Activated B cell treated with CpG ODN at 0.5 μM for 24 hours (primary cell): ENCODE measurements around the gene VAT1. TPM values are rescaled to one million over a fixed set of nuclear protein-coding genes. Genes with fewer than 3 reads are reported as not detected.
A peak's percentile ranks its signal among the peaks of the same experiment; 100 is the strongest.

Experiments
- ATAC-seq: fragments of 200-7000 bp; cut with Tn5 transposase; one replicate; pipeline ENCODE4 v1.10.0; 2021; ENCODE audit warnings: low read depth, mild to moderate bottlenecking, moderate library complexity
- CTCF ChIA-PET: fragments of 350-600 bp; sonication (Branson Sonifier 250); formaldehyde crosslinking; loops from one replicate; lab custom pipeline; 2021; ENCODE audit warnings: antibody characterized with exemption; lab: Charles Lee
- POLR2A ChIA-PET: fragments of 350-600 bp; sonication (Branson Sonifier 250); formaldehyde crosslinking; loops from one replicate; lab custom pipeline; 2021; ENCODE audit warnings: antibody characterized with exemption; lab: Charles Lee
- DNase-seq: peaks from one replicate; pipeline ENCODE4 v3.0.0; 2022
- H3K27ac Mint-ChIP-seq: one replicate; pipeline ENCODE4 v1.8.0; 2020; ENCODE audit warnings: mixed read lengths
- H3K27me3 Mint-ChIP-seq: one replicate; pipeline ENCODE4 v1.8.0; 2021; ENCODE audit warnings: mixed read lengths
- H3K36me3 Mint-ChIP-seq: one replicate; pipeline ENCODE4 v1.8.0; 2021; ENCODE audit warnings: low read depth, mixed read lengths
- H3K4me1 Mint-ChIP-seq: one replicate; pipeline ENCODE4 v1.8.0; 2021; ENCODE audit warnings: mixed read lengths
- H3K4me3 Mint-ChIP-seq: one replicate; pipeline ENCODE4 v1.8.0; 2020; ENCODE audit warnings: mild to moderate bottlenecking, mixed read lengths
- H3K9me3 Mint-ChIP-seq: one replicate; pipeline ENCODE4 v1.8.0; 2020; ENCODE audit warnings: mixed read lengths
- intact Hi-C: fragments of 100-400 bp; cut with micrococcal nuclease; formaldehyde crosslinking; loops from one replicate; pipeline ENCODE4 v1.15.1; 2024
- total RNA-seq: library from RNA; stranded (reverse); gene quantifications from 2 replicates; pipeline ENCODE4 v1.2.3, GENCODE V29; 2022
- TF ChIP-seq, protein P1 (sequence below): fragments of 200-600 bp; IDR thresholded peaks from one replicate; pipeline ENCODE4 v1.8.0; 2022; ENCODE audit warnings: antibody characterized with exemption, mild to moderate bottlenecking

Gene VAT1
- total RNA-seq, 1 donor from 2014 or later = 34.4 TPM

DNA sequence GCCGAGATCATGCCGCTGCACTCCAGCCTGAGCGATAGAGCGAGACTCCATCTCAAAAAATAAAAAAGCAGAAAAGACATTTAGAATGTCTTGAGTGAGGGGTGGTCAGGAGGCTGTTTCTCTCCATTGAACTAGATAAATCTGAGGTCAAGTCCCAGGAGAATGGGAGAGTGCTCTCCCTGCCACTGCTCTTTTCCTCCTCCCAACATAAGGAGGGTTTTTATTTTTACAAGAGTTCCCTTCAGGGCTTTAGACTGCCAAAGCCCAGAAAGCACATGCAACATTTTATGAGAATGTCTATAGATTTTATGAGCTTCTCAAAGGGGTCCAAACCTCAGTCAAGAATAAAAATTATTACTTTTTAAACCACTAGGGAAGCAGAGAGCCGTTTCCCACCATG is 4.4 kb upstream of the VAT1 start:
- H3K27me3 Mint-ChIP-seq = no peaks in the 10 kb centered on the region
- ChIA-PET POLR2A (interaction anchor here (1.1 to 3.8 kb wide), 3 partner anchors 29 to 289 kb away, joined by 3 to 53 read pairs (median 4); partner anchors contain the start of genes RPL27 and TMEM106A), CTCF (no interaction called here)
- ATAC-seq (no peak), DNase-seq (no peak)
- H3K4me1 Mint-ChIP-seq = peaks cover 18% of the 10 kb centered on the region
- TF ChIP-seq, protein P1, sequence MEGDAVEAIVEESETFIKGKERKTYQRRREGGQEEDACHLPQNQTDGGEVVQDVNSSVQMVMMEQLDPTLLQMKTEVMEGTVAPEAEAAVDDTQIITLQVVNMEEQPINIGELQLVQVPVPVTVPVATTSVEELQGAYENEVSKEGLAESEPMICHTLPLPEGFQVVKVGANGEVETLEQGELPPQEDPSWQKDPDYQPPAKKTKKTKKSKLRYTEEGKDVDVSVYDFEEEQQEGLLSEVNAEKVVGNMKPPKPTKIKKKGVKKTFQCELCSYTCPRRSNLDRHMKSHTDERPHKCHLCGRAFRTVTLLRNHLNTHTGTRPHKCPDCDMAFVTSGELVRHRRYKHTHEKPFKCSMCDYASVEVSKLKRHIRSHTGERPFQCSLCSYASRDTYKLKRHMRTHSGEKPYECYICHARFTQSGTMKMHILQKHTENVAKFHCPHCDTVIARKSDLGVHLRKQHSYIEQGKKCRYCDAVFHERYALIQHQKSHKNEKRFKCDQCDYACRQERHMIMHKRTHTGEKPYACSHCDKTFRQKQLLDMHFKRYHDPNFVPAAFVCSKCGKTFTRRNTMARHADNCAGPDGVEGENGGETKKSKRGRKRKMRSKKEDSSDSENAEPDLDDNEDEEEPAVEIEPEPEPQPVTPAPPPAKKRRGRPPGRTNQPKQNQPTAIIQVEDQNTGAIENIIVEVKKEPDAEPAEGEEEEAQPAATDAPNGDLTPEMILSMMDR = no peak
- no peaks in the 10 kb centered on the region for H3K9me3 Mint-ChIP-seq
- peak overlapping the region; percentile 38 for H3K4me3 Mint-ChIP-seq
- intact Hi-C loops = no loop called here
- peaks cover 5% of the 10 kb centered on the region for H3K36me3 Mint-ChIP-seq
- H3K27ac Mint-ChIP-seq = peak overlapping the region; percentile 50

DNA sequence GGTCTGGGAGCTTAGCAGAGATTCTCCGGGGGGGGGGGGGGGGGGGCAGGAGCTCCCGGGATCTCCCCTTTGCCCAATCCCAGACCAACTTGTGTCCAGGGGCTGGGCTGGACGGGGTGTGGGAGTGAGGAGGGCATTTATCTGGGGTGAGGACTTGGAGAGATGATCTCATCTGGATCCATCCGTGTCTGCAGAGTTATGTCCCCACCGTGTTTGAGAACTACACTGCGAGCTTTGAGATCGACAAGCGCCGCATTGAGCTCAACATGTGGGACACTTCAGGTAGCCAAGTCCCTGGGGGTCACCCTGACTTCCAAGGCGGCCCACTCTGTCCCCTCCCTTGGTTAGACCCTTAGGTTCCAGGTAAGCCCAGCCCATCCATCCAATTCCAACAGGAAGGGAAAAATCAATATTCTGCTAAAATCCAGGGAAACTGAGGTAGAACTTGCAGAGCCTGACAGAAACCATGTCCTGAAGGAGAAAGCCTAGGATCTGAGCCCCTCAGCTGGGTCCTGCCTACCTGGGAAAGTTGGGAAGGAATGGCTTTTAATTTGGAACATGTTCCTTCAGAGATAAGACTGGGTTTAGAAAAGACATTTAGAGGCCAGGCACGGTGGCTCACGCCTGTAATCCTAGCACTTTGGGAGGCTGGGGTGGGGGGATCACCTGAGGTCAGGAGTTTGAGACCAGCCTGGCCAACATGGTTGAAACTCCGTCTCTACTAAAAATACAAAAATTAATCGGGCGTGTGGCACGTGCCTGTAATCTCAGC is 3.8 kb upstream of the VAT1 start:
- TF ChIP-seq, protein P1 = no peak
- intact Hi-C loops = no loop called here
- CTCF ChIA-PET = interaction anchor here (2.3 kb wide), 1 partner anchor 28 kb away, joined by 8 read pairs; the partner anchor contains the start of gene RPL27
- H3K27me3 Mint-ChIP-seq = no peaks in the 10 kb centered on the region
- peaks cover 6% of the 10 kb centered on the region for H3K36me3 Mint-ChIP-seq
- no peaks in the 10 kb centered on the region for H3K9me3 Mint-ChIP-seq
- H3K4me3 Mint-ChIP-seq = peak overlapping the region; percentile 38
- no peak for DNase-seq
- H3K27ac Mint-ChIP-seq = peak overlapping the region; percentile 50
- POLR2A ChIA-PET = interaction anchor here (0.7 to 3.8 kb wide), 5 partner anchors 99 to 519 kb away, joined by 3 to 53 read pairs (median 7); partner anchors contain the start of genes BRCA1, DHX8 and TMEM106A
- ATAC-seq = no peak
- H3K4me1 Mint-ChIP-seq = peaks cover 22% of the 10 kb centered on the region

DNA sequence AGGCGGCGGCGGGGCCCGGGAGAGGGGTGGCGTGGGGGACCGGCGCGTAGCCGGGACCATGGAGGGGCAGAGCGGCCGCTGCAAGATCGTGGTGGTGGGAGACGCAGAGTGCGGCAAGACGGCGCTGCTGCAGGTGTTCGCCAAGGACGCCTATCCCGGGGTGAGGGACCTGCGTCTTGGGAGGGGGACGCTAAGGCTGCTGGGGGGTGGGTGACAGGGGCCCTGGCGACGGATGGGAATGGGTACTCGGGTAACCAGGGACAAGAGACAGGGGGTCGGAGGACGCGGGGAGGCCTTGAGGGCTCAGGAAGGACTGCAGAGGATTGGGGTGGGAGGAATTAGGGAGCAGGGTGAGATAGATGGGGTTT is 3.1 kb upstream of the VAT1 start:
- TF ChIP-seq, protein P1 = no peak
- ATAC-seq (no peak), DNase-seq (no peak)
- Mint-ChIP-seq H3K4me3 (peak overlapping the region; percentile 73), H3K4me1 (peaks cover 24% of the 10 kb centered on the region), H3K27me3 (no peaks in the 10 kb centered on the region), H3K9me3 (no peaks in the 10 kb centered on the region), H3K36me3 (peaks cover 6% of the 10 kb centered on the region), H3K27ac (no peak overlapping the region)
- ChIA-PET CTCF (interaction anchor here (0.5 to 2.3 kb wide), 2 partner anchors 27 to 199 kb away, joined by 3 to 8 read pairs; partner anchors contain the start of gene RPL27), POLR2A (interaction anchor here (1.1 to 3.8 kb wide), 9 partner anchors 27 to 458 kb away, joined by 4 to 53 read pairs (median 13); partner anchors contain the start of genes BRCA1, DHX8, NBR1 and RPL27)
- intact Hi-C loops = no loop called here

DNA sequence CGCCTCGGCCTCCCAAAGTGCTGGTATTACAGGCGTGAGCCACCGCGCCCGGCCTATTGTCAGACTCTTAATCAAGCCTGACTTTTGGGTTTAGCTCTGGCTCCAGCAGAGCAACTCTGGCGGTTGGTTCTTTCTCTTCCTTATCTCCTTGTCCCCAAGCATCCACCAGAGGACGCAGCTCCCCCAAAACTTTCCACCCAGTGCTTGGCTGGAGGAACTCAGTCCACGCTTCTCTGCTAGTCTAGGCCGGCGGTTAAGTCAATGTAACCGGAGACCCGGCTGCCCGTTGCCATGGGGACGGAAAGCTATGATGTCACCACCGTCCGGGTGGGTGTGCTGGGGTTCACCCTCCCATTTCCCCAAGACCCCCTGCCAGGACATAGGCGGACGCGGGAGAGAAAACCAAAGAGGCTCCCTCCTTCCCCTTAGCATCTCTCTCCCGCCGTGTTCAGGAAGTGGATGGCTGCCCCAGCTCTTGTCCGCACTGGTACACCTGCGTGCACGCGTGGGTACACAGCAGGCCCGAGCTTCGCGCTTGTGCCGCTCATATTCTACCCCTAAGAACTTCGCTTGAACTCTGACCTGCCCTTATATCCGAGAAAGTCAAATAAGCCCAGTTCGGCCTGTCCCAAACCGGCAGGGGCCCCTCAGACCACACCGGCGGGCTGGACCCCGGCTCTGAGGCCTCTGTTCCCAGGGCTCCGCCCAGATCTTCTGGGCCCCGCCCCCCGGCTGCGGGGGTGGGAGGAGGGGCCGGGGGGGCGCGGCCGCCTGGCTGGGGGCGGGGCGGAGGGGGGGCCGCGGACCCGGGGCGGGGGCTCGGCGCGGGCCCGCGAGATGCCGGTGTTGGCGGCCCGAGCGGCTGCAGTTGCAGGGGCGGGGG is 2.5 kb upstream of the VAT1 start, which contains the start of gene RND2:
Gene RND2, plus strand, starts transcription at position 825 of the 883 bp plus-strand sequence. CDS start 117 bp downstream, outside the sequence.
- TF ChIP-seq, protein P1 = no peak
- intact Hi-C loops = loop anchor here (1.0 to 5.0 kb wide), 5 partner anchors 146 to 459 kb away; partner anchors contain the start of genes DHX8 and TMEM106A
- no peaks in the 10 kb centered on the region for H3K9me3 Mint-ChIP-seq
- peak; percentile 65 for ATAC-seq
- H3K27me3 Mint-ChIP-seq = no peaks in the 10 kb centered on the region
- H3K4me3 Mint-ChIP-seq = peak within 1 kb of the TSS; percentile 92
- peak; percentile 79 for DNase-seq
- POLR2A ChIA-PET = interaction anchor here (0.6 to 3.8 kb wide), 17 partner anchors 9 to 459 kb away, joined by 3 to 53 read pairs (median 7); partner anchors contain the start of genes BECN1, BRCA1, DHX8 and IFI35
- H3K4me1 Mint-ChIP-seq = peaks cover 24% of the 10 kb centered on the region
- H3K27ac Mint-ChIP-seq = peak within 1 kb of the TSS; percentile 87
- H3K36me3 Mint-ChIP-seq = peaks cover 6% of the 10 kb centered on the region
- CTCF ChIA-PET = interaction anchor here (0.5 to 2.3 kb wide), 5 partner anchors 12 to 200 kb away, joined by 3 to 8 read pairs (median 4); partner anchors contain the start of genes RPL27 and TMEM106A
